ENCODE data around the gene ERN2.
A peak's percentile ranks its signal among the peaks of the same experiment; 100 is the strongest.
"Not testable (repeated sequence)": the region's sequence is repeated elsewhere in the genome, so short reads cannot be mapped to it uniquely, and the experiment has no call there.

The ERN2 gene

DNA sequence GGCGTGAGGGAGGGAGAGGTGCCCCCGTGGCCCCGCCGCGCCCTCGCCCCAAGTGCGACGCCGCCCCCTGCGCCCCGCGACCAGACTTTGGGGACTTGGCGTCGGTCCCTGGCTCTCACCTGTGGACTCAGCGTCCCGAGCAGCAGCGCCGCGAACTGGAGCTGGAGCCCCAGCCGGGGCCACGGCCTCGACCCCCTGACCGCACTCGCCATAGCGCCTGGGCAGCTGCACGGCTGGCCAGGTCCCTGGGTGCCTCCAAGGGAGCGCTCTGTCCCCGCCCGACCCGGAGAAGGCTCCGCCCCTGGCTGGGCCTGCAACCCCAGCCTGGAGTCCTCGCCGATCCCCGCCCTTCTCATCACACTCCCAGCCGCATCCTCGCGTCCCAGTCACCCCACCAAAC, at the start of gene ERN2:
Gene ERN2, minus strand, starts transcription at position 247 of the 400 bp plus-strand sequence. Its CDS starts 35 bp downstream, at position 212.
- DNase-seq (ENCODE audit: low read depth), result no peak

DNA sequence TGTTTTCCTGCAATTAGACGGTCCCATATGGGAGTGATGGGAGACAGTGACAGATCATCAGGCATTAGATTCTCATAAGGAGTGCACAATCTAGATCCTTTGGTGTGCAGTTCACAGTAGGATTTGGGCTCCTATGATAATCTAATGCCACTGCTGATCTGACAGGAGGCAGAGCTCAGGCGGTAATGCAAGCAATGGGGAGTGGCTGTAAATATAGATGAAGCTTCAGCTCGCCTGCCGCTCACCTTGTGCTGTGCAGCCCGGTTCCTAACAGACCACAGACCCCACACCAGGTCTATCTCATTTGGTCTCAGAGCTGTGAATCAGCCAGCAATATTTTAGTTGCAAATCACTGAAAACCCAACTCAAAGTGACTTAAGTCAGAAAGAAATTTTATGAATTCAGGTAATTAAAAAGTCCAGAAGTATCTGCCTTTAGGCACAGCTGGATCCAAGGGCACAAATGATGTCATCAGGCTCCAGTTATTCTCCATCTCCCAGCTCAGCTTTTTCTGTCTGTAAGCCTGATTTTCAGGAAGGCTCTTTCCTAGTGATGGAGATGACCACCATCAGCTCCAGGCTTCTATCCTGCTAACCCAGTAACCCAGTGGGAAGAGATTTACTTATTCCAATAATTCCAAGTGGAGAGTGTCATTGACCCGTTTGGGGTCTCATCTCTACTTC, 45.1 kb upstream of the ERN2 start:
- no peak for DNase-seq (ENCODE audit: low read depth)

DNA sequence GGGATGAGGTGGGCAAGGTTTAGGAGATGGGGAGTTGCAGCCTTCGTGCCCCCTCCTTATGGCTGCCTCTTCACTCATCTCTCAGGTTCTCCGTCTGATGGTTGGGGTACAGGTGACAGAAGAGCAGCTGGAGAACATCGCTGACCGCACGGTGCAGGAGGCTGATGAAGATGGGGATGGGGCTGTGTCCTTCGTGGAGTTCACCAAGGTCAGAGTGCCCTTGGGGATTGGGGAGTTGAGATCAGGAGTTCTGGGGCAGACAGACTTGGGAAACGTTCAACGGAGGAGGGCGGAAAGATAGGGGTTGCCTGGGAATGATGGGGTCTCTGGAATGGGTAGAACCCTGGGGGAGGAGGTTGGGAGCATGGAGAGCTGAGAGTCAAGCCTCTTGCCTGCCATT, 44.1 kb upstream of the ERN2 start:
- DNase-seq (ENCODE audit: low read depth), result no peak

DNA sequence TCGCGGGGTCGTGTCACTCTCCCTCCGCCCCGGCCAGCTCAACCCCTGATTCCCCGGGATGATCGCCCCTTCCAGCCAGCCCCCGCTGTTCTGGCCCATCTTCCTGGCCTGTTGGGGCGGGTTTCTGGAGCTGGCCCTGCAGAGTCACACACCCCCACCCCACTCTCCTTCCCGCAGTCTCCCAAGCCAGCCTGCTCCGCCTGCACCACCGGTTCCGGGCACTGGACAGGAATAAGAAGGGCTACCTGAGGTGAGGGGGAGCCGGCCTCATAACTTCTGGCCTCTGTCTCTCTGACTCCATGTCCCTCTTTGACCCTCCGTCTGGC, 42.4 kb upstream of the ERN2 start:
- DNase-seq (ENCODE audit: low read depth), result no peak

DNA sequence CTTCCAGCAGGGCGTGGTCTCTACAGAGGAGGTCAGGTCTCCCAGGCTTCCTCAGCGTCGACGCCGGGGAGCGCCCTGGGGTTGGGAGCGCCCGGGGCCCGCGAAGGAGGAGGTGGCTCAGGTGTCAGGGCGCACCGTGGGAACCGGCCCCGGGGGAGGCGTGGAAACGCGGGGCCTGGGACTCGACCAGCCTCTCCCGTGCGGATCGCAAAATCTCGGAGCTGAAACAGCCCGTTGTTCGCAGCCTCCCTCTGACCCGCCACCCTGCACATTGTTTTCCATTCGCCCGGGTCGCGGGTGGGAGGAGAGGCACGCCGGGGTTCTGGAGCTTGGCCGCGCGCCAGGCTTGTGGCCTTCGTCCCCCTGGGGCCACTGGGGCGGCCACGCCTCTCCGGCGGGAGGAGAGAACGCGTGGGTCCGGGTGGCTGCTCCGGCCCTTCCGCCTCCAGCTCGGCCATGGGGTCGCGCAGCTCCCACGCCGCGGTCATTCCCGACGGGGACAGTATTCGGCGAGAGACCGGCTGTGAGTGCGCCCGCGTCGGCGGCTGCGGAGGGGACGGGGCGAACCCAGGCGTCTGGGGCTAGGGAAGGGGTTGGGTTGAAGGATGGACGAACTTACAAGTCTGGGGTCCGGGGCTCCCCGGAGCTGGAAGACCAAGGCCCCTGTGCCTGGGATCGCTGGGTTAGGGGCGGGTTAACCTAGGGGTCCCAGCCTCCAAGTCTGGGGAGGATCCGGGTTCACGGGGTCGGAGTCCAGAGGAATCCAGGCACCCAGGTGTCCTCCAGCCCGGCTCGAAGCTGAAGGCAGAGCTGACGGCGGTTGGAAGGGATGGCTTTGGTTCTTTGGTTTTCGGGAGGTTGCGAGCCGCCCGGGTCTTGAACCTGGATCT, 41.8 kb upstream of the ERN2 start, which contains the start of gene CHP2:
Gene CHP2, plus strand, starts transcription at position 433 of the 890 bp plus-strand sequence. Its CDS starts 24 bp downstream, at position 457.
- DNase-seq (ENCODE audit: low read depth), result no peak

DNA sequence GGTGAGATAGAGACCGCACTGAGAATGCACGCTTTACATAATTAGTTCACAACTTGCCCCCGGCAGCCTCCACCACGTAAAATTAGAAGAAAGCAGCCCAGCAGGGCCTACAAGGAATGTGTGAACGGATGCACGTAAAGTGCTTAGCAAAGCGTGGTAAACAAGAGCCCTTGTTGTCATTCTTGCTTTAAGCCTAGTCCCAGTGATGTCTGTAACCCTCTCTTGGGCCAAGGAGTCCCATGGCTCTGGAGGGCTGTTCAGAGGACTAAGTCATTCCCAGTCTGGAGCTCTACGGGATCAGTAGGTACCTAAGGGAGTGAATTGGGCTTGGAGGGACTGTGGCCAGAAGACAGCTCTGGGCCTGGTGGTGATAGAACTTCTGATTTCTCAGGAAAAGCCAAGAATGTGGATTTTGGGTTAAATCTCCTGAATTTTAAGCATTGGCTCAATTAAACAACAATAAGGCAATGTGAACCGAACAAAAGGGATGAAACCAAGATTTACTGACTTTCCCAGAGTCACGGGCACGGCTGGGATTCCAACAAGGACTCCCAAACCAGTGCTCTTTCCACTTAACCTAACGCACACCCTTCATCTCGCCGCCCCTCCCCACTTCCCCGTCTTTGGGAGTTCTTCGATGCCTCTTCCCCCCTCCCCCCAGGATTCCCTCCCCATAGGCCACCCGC, 41.0 kb upstream of the ERN2 start:
- DNase-seq (ENCODE audit: low read depth), result no peak

DNA sequence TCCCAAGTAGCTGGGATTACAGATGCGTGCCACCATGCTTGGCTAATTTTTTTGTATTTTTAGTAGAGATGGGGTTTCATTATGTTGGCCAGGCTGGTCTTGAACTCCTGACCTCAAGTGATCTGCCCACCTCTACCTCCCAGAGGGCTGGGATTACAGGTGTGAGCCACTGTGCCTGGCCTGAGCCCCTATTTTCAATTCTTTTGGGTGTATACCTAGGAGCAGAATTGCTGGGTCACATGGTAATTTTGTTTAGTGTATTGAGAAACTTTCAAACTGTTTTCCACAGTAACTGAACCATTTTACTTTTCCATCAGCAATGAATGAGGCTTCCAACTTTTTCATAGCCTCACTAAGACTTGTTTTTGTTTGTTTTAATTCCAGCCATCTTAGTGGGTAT, 38.0 kb upstream of the ERN2 start:
- not testable (repeated sequence) for DNase-seq (ENCODE audit: low read depth)

DNA sequence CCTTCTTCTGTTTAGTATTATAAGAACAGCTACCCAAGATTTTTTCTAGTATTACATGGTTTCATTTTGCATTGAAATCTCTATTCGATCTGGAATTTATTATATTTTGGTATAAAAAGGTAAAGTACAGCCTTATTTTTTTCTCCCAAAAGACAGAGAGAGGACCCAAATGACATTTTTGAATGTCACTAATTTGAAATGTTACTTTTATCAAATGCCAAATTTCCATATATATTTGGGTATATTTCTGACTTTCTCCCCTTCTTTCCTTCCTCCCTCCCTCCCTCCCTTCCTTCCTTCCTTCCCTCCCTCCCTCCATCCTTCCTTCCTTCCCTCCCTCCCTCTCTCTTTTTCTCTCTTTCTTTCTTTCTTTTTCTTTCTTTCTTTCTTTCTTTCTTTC, 35.6 kb upstream of the ERN2 start:
- no peak for DNase-seq (ENCODE audit: low read depth)

DNA sequence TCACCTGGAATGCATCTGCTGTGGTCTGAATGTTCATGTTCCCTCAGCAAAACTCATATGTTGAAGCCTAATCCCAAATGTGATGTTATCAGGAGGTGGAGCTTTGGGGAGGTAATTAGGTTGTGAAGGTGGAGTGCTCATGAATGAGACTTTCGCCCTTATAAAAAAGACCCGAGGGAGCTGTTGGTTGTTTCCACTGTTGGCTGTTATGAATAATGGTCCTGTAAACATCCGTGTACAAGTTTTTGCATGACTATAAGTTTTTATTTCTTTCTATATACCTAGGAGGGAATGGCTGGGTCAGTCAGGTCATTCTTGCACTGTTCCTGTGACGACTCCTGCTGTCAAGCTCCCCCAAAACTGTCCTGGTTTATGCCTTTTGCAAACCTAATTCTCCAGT, 32.2 kb upstream of the ERN2 start:
- no peak for DNase-seq (ENCODE audit: low read depth)

DNA sequence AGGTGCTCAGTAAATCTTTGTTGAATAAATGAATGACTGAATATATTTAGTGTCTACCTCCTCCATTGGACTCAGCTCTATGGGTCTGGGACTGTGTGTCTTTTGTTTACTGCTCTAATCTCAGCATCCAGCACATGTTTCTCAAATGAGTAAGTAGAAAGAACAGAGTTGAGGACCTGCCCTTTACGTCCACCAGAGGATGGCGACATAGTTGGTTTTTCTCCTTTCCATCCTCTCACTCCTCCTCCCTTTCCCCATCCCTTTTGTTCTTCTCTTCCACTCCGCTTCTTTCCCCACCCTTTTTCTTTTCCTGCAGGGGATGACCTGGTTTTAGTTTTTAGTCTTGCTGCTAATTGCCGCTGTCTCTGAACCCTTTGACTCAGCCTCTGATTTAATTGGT, 29.7 kb upstream of the ERN2 start:
- DNase-seq (ENCODE audit: low read depth), result no peak

DNA sequence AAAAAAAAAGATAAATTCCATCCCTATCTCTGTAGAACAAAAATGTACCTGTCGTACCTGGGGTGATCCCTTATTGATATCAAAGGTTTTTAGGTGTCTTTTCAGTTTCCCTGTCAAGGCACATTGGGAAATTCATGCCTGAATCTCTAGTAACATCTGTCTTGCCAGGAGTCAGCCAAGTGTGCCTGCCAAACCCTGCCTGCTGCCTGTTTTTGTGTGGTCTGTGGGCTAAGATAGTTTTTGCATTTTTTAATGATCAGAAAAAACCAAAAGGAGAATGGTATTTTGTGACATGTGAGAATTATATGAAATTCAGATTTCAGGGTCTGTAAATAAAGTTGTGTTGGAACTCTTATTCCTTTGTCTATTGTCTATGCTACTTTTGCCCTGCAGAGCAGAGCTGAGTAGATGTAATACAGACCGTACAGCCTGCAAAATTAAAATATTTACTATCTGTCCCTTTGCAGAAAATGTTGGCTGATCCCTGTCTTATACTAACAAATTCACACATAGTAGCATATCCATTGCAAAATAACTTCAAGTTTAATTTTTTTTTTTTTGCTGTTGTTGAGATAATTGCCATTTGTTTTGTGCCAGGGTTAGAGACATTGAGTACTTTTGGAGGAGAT, 28.8 kb upstream of the ERN2 start:
- no peak for DNase-seq (ENCODE audit: low read depth)

DNA sequence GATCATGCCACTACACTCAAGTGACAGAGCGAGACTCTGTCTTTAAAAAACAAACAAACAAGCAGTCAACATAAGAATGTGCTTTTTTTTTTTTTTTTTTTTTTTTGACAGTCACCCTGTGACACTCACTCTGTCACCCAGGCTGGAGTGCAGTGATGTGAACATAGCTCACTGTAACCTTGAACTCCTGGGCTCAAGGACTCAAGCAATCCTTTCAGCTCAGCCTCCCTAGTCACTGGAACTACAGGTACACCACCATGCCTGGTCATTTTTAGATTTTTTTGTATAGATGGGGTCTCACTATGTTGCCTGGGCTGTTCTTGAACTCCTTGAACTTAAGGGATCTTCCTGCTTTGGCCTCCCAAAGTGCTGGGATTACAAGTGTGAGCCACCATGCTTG, 26.5 kb upstream of the ERN2 start:
- DNase-seq (ENCODE audit: low read depth), result no peak

DNA sequence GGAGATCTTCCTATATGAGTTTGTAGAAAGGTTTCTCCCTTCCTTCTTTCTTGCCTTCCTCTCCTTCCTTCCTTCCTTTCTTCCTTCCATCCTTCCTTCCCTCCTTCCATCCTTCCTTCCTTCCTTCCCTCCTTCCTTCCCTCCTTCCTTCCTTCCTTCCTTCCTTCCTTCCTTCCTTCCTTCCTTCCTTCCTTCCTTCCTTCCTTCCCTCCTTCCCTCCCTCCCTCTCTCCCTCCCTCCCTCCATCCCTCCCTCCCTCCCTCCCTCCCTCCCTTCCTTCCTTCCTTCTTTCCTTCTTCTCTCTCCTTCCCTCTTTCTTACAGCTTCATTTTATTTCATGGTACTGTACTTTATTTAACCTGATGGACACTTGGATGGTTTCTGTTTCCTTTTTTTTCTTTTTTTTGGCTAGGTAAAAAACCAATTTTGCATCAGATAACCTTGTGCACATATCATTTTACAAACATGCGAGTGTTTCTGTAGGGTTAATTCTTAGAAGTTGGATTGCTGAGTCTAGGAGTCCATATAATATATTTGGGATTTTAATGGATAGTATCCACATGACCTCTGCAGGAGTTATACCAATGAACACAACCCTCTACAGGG, 24.5 kb upstream of the ERN2 start:
- DNase-seq (ENCODE audit: low read depth), result not testable (repeated sequence)

DNA sequence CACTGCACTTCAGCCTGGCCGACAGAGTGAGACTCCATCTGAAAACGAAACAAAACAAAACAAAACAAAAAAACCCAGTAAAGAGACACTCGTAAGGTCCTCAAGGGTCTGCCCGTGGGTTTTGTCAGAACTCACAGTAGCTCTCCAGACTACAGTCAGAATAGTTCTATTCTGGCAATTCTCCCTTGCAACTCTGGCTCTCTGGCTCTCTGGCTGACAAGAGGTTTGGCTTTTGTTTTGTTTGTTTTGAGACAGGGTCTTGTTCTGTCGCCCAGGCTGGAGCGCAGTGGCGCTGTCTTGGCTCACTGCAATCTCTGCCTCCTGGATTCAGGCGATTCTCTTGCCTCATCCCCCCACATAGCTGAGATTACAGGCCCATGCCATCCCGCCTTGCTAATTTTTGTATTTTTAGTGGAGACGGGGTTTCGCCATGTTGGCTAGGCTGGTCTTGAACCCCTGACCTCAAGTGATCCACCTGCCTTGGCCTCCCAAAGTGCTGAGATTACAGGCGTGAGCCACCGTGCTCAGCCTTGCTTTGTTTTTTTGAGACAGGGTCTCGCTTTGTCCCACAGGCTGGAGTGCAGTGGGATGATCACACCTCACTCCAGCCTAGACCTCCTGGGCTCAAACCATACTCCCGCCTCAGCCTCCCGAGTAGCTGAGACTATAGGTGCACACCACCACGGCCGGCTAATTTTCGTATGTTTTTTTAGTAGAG, 21.3 kb upstream of the ERN2 start:
- no peak for DNase-seq (ENCODE audit: low read depth)

DNA sequence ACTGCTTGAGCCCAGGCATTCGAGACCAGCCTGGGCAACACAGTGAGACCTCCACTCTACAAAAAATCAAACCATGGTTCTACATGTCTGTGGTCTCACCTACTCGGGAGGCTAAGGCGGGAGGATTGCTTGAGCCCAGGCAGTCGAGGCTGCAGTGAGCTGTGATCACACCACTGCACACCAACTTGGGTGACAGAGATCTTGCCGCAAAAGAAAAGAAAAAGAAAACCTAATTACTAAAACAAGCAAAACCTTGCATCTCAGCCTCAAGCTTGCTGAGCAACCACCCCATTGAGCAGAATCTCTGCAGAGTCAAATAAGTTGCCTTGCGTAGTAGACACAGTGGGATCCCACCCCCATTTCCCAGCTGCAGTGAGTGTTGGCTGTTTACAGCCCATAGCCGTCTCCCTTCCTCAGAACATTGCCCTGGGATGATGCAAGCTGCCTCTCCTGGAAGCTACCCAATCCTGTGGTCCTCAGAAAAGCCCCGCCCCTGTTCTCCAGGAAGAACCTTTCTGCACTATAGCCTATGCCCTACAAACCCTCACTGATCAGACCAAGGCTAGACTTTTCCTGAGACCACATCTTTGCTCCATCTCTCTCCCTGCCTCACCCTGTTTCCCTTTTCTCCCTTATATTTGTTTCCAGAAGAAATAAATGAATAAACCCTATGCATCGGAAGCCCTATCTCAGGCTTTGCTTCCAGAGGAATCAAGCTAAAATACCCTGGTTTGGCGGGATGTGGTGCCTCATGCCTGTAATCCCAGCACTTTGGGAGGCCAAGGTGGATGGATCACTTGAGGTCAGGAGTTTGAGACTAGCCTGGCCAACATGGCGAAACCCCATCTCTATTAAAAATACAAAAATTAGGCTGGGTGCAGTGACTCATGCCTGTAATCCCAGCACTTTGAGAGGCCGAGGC, 16.7 kb upstream of the ERN2 start:
- peak; percentile 81 for DNase-seq (ENCODE audit: low read depth)

DNA sequence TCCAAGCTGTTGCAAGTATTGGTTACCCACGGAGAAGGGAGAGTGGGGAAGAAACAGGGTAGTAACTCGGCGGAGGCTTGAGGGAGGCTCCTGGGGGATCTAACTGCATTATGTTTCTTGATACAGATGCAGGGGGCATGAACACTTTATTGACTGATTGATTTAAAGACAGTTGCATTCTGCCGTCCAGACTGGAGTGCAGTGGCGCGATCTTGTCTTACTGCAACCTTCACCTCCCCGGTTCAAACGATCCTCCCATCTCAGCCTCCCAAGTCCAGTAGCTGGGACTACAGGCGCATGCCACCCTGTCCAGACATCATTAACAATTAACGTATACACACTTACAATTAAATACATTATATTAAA, 15.1 kb upstream of the ERN2 start:
- DNase-seq (ENCODE audit: low read depth), result no peak

DNA sequence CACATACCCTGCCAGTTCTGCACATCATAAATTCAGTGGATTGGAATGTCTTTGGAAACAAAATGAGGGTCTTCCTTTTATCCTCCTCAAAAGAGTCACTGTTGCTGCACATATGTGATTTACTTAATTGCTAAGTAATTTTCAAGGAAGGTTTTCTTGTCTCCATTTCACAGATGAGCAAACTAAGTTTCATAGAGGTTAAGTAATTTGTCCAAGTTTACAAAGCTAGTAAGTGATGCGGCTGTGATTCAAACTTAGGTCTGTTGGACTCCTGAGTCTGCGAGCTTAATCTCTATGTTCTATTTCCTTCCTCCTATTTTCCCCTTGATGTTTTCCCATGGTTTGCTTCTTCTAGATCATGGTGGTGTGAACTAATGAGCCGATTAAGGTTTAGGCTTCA, 13.7 kb upstream of the ERN2 start:
- no peak for DNase-seq (ENCODE audit: low read depth)

DNA sequence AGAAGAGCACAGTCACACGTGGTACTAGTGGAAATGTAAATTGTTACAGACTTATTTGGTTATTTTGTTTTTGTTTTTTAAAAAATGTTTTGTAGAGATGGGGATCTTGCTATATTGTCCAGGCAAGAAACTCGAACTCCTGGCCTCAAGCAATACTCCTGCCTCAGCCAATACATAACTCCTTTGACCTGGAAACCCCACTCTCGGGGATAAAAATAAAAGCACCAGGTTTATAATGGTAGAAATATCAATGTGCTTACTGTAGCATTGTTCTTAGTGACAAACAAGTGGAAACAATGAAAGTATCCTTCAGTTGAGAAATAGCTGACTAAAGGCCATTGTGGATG, 11.7 kb upstream of the ERN2 start:
- no peak for DNase-seq (ENCODE audit: low read depth)

DNA sequence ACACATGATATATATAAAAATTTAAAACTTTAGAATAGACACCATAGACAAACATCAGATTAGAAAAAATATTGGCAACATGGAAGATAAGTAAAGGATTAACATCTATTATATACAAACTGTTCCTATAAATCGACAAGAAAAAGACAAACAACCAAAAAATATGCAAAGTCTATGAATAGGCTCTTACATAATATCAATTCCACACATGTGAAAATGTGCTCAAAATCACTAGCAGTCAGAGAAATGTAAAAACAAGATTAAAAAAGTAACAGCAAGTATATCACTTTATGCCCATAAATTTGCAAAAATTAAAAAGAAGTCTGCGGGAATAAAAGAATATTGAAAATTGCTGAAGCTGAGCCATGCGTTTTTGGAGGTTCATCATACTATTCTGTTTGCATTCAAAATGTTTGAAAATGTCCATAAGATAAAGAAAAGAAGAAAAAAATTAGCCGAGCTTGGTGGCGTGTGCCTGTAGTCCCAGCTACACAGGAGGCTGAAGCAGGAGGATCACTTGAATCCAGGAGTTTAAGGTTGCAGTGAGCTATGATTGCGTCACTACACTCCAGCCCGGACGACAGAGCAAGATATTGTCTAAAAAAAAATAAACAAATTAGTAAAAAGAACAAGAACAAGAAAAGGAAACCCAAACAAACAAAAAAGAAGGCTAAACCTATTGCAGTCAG, 11.2 kb upstream of the ERN2 start:
- DNase-seq (ENCODE audit: low read depth), result peak; percentile 26

Measured in iris pigment epithelial cell (primary cell).